Stimulated activated CD4-positive, alpha-beta T cell treated with anti-CD3 and anti-CD28 coated beads, Interleukin-4, amount 100 ng/mL, for 1 hour (primary cell): ENCODE measurements around the gene ACTN4.

Source experiments
- DNase-seq: peaks from one replicate; pipeline ENCODE4 v3.0.0-alpha.2; 2020

The ACTN4 gene

GRCh38 chr19:38712161-38712748 is 64.8 kb downstream of the ACTN4 start:
- DNase-seq: no peak

- no peak for DNase-seq
Measured at GRCh38 chr19:38713227-38713649, 65.8 kb downstream of the ACTN4 start.

- DNase-seq: no peak
Measured at GRCh38 chr19:38713865-38714264, 66.4 kb downstream of the ACTN4 start.

GRCh38 chr19:38714354-38714778 is 66.9 kb downstream of the ACTN4 start:
- DNase-seq: no peak

GRCh38 chr19:38715555-38715954 is 68.1 kb downstream of the ACTN4 start:
- no peak for DNase-seq

GRCh38 chr19:38717051-38717450 is 69.6 kb downstream of the ACTN4 start:
- no peak for DNase-seq

- no peak for DNase-seq
Measured at GRCh38 chr19:38717855-38718254, 70.4 kb downstream of the ACTN4 start.

- no peak for DNase-seq
Measured at GRCh38 chr19:38718747-38719543, 71.5 kb downstream of the ACTN4 start.

GRCh38 chr19:38719761-38720558 is 72.5 kb downstream of the ACTN4 start:
- DNase-seq: no peak

GRCh38 chr19:38720559-38721236 is 73.2 kb downstream of the ACTN4 start:
- no peak for DNase-seq

- no peak for DNase-seq
Measured at GRCh38 chr19:38721496-38721895, 74.0 kb downstream of the ACTN4 start.

GRCh38 chr19:38721979-38722773 is 74.7 kb downstream of the ACTN4 start:
- no peak for DNase-seq

GRCh38 chr19:38722947-38723605 is 75.6 kb downstream of the ACTN4 start:
- DNase-seq: no peak

GRCh38 chr19:38723606-38723965 is 76.1 kb downstream of the ACTN4 start:
- no peak for DNase-seq

- no peak for DNase-seq
Measured at GRCh38 chr19:38723990-38724854, 76.8 kb downstream of the ACTN4 start.

- no peak for DNase-seq
Measured at GRCh38 chr19:38725469-38726283, 78.2 kb downstream of the ACTN4 start.

- DNase-seq: no peak
Measured at GRCh38 chr19:38726284-38726673, 78.8 kb downstream of the ACTN4 start.

- DNase-seq: no peak
Measured at GRCh38 chr19:38726761-38727301, 79.4 kb downstream of the ACTN4 start.

GRCh38 chr19:38727306-38727867 is 79.9 kb downstream of the ACTN4 start:
- DNase-seq: no peak
